ENCODE measurements around the gene TNFRSF12A.

DNA sequence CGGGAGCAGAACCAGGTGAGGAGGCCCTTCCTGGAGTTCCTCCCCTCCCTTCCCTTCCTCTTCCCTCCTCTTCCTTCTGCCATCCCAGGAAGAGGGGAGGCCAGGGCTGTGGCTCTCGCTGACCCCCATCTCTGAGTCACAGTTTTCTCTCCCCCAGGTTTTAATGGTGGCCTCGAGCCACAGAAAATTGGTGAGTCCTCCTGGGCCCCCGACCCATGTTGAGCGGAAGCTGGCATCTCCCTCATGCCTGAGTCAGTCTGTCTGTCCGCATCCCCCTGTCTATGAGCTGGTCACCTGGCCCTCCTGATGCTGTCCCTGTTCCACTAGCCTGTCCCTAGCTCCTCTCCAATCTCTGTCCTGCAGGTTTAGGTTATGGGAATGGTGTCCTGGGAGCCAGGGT is 20.2 kb upstream of the TNFRSF12A start:
- TF ChIP-seq CTCF (tag by site-specific recombination; IDR thresholded peaks at IDR 0.05) (no peak), ZNF670 (tag by site-specific recombination; IDR thresholded peaks at IDR 0.05; ENCODE audit: low read depth) (no peak), ZNF24 (tag by site-specific recombination; IDR thresholded peaks at IDR 0.05) (no peak), ZNF530 (tag by site-specific recombination; IDR thresholded peaks at IDR 0.05; ENCODE audit: low read depth) (no peak), ZNF341 (tag by site-specific recombination; IDR thresholded peaks at IDR 0.05; ENCODE audit: low read depth) (no peak), ZFP37 (tag by site-specific recombination; IDR thresholded peaks at IDR 0.05) (no peak), KLF17 (tag by site-specific recombination; IDR thresholded peaks at IDR 0.05) (no peak), SETDB1 (IDR thresholded peaks at IDR 0.05; ENCODE audit: insufficient read length, low read length) (no peak), ZNF121 (tag by site-specific recombination; IDR thresholded peaks at IDR 0.05) (no peak), SP2 (tag by site-specific recombination; IDR thresholded peaks at IDR 0.05) (peak; percentile 29; the same call in 1 of the 2 replicates), ZNF623 (tag by site-specific recombination; IDR thresholded peaks at IDR 0.05) (no peak), ZNF311 (tag by site-specific recombination; IDR thresholded peaks at IDR 0.05; ENCODE audit: borderline replicate concordance) (no peak)
- TF ChIP-seq, protein P1, sequence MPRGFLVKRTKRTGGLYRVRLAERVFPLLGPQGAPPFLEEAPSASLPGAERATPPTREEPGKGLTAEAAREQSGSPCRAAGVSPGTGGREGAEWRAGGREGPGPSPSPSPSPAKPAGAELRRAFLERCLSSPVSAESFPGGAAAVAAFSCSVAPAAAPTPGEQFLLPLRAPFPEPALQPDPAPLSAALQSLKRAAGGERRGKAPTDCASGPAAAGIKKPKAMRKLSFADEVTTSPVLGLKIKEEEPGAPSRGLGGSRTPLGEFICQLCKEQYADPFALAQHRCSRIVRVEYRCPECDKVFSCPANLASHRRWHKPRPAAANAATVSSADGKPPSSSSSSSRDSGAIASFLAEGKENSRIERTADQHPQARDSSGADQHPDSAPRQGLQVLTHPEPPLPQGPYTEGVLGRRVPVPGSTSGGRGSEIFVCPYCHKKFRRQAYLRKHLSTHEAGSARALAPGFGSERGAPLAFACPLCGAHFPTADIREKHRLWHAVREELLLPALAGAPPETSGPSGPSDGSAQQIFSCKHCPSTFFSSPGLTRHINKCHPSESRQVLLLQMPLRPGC (tag by site-specific recombination; IDR thresholded peaks at IDR 0.05) = no peak
- TF ChIP-seq, protein P2, sequence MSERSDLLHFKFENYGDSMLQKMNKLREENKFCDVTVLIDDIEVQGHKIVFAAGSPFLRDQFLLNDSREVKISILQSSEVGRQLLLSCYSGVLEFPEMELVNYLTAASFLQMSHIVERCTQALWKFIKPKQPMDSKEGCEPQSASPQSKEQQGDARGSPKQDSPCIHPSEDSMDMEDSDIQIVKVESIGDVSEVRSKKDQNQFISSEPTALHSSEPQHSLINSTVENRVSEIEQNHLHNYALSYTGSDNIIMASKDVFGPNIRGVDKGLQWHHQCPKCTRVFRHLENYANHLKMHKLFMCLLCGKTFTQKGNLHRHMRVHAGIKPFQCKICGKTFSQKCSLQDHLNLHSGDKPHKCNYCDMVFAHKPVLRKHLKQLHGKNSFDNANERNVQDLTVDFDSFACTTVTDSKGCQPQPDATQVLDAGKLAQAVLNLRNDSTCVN (tag by site-specific recombination; optimal IDR thresholded peaks at IDR 0.05) = no peak
